Vagina (tissue), 2 donors: ENCODE measurements around the gene BRPF1. TPM values are rescaled to one million over a fixed set of nuclear protein-coding genes. Genes with fewer than 3 reads are reported as not detected.

Experiments used
- DNase-seq, 2 donors: peaks; one replicate each; pipeline ENCODE4 v3.0.0-alpha.2; 2017; ENCODE audit errors: extremely low spot score in 2 of 2
- H3K27ac ChIP-seq: fragments of 200-600 bp; sonication (generic); one replicate; pipeline ENCODE4 v1.5.1; 2019
- H3K27me3 ChIP-seq: fragments of 200-600 bp; sonication (generic); one replicate; pipeline ENCODE4 v1.5.1; 2019
- H3K36me3 ChIP-seq, 2 donors: fragments of 200-600 bp; sonication (generic); one replicate each; pipeline ENCODE4 v1.5.1; 2017 to 2019
- H3K4me1 ChIP-seq: fragments of 200-600 bp; sonication (generic); one replicate; pipeline ENCODE4 v1.5.1; 2019
- H3K4me3 ChIP-seq, 2 donors: fragments of 200-600 bp; sonication (generic); 1 replicate in 1 of 2; 2 replicates in 1 of 2; pipeline ENCODE4 v1.5.1; 2016 to 2019
- H3K9me3 ChIP-seq: fragments of 200-600 bp; sonication (generic); one replicate; pipeline ENCODE4 v1.5.1; 2019
- CTCF ChIP-seq, 3 experiments: fragments of 450-650 bp in 2 of 3; fragments of 200-600 bp in 1 of 3; sonication (generic) in 1 of 3; IDR thresholded peaks; one replicate each; pipeline ENCODE4 v1.5.1; 2017 to 2019; ENCODE audit warnings: antibody characterized with exemption in 3 of 3, mild to moderate bottlenecking in 2 of 3, moderate library complexity in 2 of 3
- POLR2A ChIP-seq, 2 donors: fragments of 450-650 bp; IDR thresholded peaks; one replicate each; pipeline ENCODE4 v1.6.1; 2017; ENCODE audit warnings: antibody characterized with exemption in 2 of 2, mild to moderate bottlenecking in 2 of 2, moderate library complexity in 2 of 2
- POLR2AphosphoS5 ChIP-seq, 2 donors: sonication (generic); formaldehyde crosslinking; IDR thresholded peaks; one replicate each; pipeline ENCODE4 v1.9.0; 2017; ENCODE audit warnings: antibody characterized with exemption in 2 of 2, mild to moderate bottlenecking in 2 of 2, low read depth in 1 of 2; ENCODE audit not compliant: insufficient read depth in 1 of 2
- intact Hi-C: fragments of 100-400 bp; cut with DNase I; formaldehyde crosslinking; loops from one replicate; pipeline ENCODE4 v1.15.1; 2023
- total RNA-seq: library from RNA; depleted of rRNA; stranded (reverse); fragments of >200 nt; gene quantifications from one replicate; pipeline ENCODE4 v1.2.3, GENCODE V29; 2016

BRPF1 gene
- total RNA-seq, 1 donor from 2014 or later: 16.9 TPM

- Histone ChIP-seq H3K27ac (no peak overlapping the region), H3K27me3 (no peaks in the 10 kb centered on the region), H3K9me3 (no peaks in the 10 kb centered on the region), H3K4me1 (peaks cover 19% of the 10 kb centered on the region), H3K36me3 (peaks cover 0 to 21% of the 10 kb centered on the region in 2 donors), H3K4me3 (no peak overlapping the region)
- no peak for TF ChIP-seq CTCF (IDR thresholded peaks at IDR 0.05)
- no peak for TF ChIP-seq POLR2AphosphoS5 (IDR thresholded peaks at IDR 0.05; ENCODE audit: insufficient read depth in 1 of 2, low read depth in 1 of 2)
- TF ChIP-seq POLR2A (IDR thresholded peaks at IDR 0.05): no peak
- intact Hi-C loops: no loop called here
- no peak for DNase-seq
Observed at GRCh38 chr3:9703240-9703639, 28.3 kb upstream of the BRPF1 start.

- Histone ChIP-seq H3K4me3 (peak within 1 kb of the TSS; percentile 22 to 30), H3K4me1 (peaks cover 19% of the 10 kb centered on the region), H3K36me3 (peaks cover 0 to 17% of the 10 kb centered on the region in 2 donors), H3K27me3 (no peaks in the 10 kb centered on the region), H3K27ac (no peak within 1 kb of the TSS), H3K9me3 (no peaks in the 10 kb centered on the region)
- no peak for DNase-seq
- TF ChIP-seq POLR2AphosphoS5 (IDR thresholded peaks at IDR 0.05; ENCODE audit: insufficient read depth in 1 of 2, low read depth in 1 of 2) (no peak), POLR2A (IDR thresholded peaks at IDR 0.05) (no peak), CTCF (IDR thresholded peaks at IDR 0.05) (no peak)
- intact Hi-C loops: no loop called here
Observed at GRCh38 chr3:9703736-9704346, 27.7 kb upstream of the BRPF1 start, which contains the start of gene CPNE9. Gene CPNE9 (plus strand): TSS chr3:9703833. CDS start chr3:9703997, 164 bp downstream.

GRCh38 chr3:9704347-9705322 lies 26.9 kb upstream of the BRPF1 start:
- TF ChIP-seq POLR2A (IDR thresholded peaks at IDR 0.05): no peak
- no peak for TF ChIP-seq POLR2AphosphoS5 (IDR thresholded peaks at IDR 0.05; ENCODE audit: insufficient read depth in 1 of 2, low read depth in 1 of 2)

GRCh38 chr3:9710174-9710739 lies 21.3 kb upstream of the BRPF1 start:
- no peaks in the 10 kb centered on the region for H3K36me3 ChIP-seq
- H3K27me3 ChIP-seq: no peaks in the 10 kb centered on the region
- H3K4me3 ChIP-seq: no peak overlapping the region
- DNase-seq: no peak
- TF ChIP-seq POLR2A (IDR thresholded peaks at IDR 0.05): no peak
- TF ChIP-seq POLR2AphosphoS5 (IDR thresholded peaks at IDR 0.05; ENCODE audit: insufficient read depth in 1 of 2, low read depth in 1 of 2): no peak
- TF ChIP-seq CTCF (IDR thresholded peaks at IDR 0.05): no peak
- H3K4me1 ChIP-seq: peaks cover 5% of the 10 kb centered on the region
- intact Hi-C loops: no loop called here
- H3K27ac ChIP-seq: no peak overlapping the region
- no peaks in the 10 kb centered on the region for H3K9me3 ChIP-seq

More at GRCh38 chr3:9704347-9705322, 26.9 kb upstream of the BRPF1 start:
- Histone ChIP-seq H3K27me3 (no peaks in the 10 kb centered on the region), H3K4me1 (peaks cover 19% of the 10 kb centered on the region), H3K36me3 (peaks cover 0 to 12% of the 10 kb centered on the region in 2 donors), H3K4me3 (peak overlapping the region; percentile 22 to 30), H3K27ac (no peak overlapping the region), H3K9me3 (no peaks in the 10 kb centered on the region)
- intact Hi-C loops: no loop called here
- DNase-seq: no peak

GRCh38 chr3:9712415-9712814 lies 19.1 kb upstream of the BRPF1 start:
- Histone ChIP-seq H3K27me3 (no peaks in the 10 kb centered on the region), H3K9me3 (no peaks in the 10 kb centered on the region), H3K36me3 (no peaks in the 10 kb centered on the region), H3K4me1 (peaks cover 15% of the 10 kb centered on the region), H3K27ac (no peak overlapping the region), H3K4me3 (no peak overlapping the region)
- no peak for DNase-seq
- intact Hi-C loops: no loop called here
- TF ChIP-seq POLR2AphosphoS5 (IDR thresholded peaks at IDR 0.05; ENCODE audit: insufficient read depth in 1 of 2, low read depth in 1 of 2) (no peak), POLR2A (IDR thresholded peaks at IDR 0.05) (no peak), CTCF (IDR thresholded peaks at IDR 0.05) (no peak)
